SK-N-SH (cell line): Measurements from ENCODE around the gene PTPRG.

Source experiments
- ELF1 ChIP-seq: IDR thresholded peaks from 2 replicates; pipeline ENCODE4 v1.4.0; 2012
- GABPA ChIP-seq: IDR thresholded peaks from 2 replicates; pipeline ENCODE4 v1.4.0; 2012; ENCODE audit warnings: low read depth, mild to moderate bottlenecking
- JUND ChIP-seq: IDR thresholded peaks from 2 replicates; pipeline ENCODE4 v1.4.0; 2012
- MEF2A ChIP-seq: IDR thresholded peaks from 2 replicates; pipeline ENCODE4 v1.4.0; 2012; ENCODE audit warnings: low read depth, borderline replicate concordance
- POLR2AphosphoS5 ChIP-seq: IDR thresholded peaks from 2 replicates; pipeline ENCODE4 v1.6.1; 2012; ENCODE audit warnings: low read depth, low read length
- RCOR1 ChIP-seq: fragments of 150-350 bp; IDR thresholded peaks from 2 replicates; pipeline ENCODE4 v1.6.1; 2017; ENCODE audit warnings: antibody characterized with exemption, low read length
- TAF1 ChIP-seq: IDR thresholded peaks from 2 replicates; pipeline ENCODE4 v1.6.1; 2012; ENCODE audit warnings: low read depth, mild to moderate bottlenecking, low read length, moderate library complexity, borderline replicate concordance
- TEAD4 ChIP-seq: IDR thresholded peaks from 2 replicates; pipeline ENCODE4 v1.4.0; 2012; ENCODE audit warnings: mild to moderate bottlenecking, borderline replicate concordance; ENCODE audit not compliant: insufficient read depth
- TF ChIP-seq, protein P1 (sequence below): fragments of 200-600 bp; sonication (generic); IDR thresholded peaks from 2 replicates; pipeline ENCODE4 v1.6.1; 2017; ENCODE audit warnings: antibody characterized with exemption, mild to moderate bottlenecking, moderate library complexity

DNA sequence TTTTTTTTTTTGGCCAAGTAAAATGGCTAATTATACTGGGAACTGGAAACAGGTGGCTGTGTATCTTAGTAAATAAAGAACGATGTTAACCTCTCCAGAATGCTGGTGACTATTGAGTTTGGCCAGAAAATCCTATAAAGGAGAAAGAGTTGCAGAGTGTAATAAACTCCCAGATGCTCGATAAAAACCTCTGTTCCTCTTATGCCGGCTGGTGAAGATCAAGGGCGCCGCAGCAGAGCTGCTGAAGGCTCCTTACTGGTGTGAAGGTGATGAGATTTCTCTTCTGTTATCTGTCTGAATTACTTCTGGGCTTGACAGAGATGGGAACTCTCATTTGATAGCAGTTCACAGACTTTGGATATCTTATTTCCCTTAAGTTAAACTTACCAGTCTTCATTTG, 104.6 kb downstream of the PTPRG start:
- no peak for TF ChIP-seq TAF1
- TF ChIP-seq, protein P1, sequence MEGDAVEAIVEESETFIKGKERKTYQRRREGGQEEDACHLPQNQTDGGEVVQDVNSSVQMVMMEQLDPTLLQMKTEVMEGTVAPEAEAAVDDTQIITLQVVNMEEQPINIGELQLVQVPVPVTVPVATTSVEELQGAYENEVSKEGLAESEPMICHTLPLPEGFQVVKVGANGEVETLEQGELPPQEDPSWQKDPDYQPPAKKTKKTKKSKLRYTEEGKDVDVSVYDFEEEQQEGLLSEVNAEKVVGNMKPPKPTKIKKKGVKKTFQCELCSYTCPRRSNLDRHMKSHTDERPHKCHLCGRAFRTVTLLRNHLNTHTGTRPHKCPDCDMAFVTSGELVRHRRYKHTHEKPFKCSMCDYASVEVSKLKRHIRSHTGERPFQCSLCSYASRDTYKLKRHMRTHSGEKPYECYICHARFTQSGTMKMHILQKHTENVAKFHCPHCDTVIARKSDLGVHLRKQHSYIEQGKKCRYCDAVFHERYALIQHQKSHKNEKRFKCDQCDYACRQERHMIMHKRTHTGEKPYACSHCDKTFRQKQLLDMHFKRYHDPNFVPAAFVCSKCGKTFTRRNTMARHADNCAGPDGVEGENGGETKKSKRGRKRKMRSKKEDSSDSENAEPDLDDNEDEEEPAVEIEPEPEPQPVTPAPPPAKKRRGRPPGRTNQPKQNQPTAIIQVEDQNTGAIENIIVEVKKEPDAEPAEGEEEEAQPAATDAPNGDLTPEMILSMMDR: no peak
- no peak for TF ChIP-seq GABPA
- TF ChIP-seq ELF1: no peak
- TF ChIP-seq TEAD4: no peak
- no peak for TF ChIP-seq POLR2AphosphoS5
- no peak for TF ChIP-seq RCOR1
- no peak for TF ChIP-seq JUND
- TF ChIP-seq MEF2A: no peak
